ENCODE results near the gene HLA-DRB1. TPM values are rescaled to one million over a fixed set of nuclear protein-coding genes. Genes with fewer than 3 reads are reported as not detected.
A peak's percentile ranks its signal among the peaks of the same experiment; 100 is the strongest.
"Not testable (repeated sequence)": the region's sequence is repeated elsewhere in the genome, so short reads cannot be mapped to it uniquely, and the experiment has no call there.

Gene HLA-DRB1
- total RNA-seq = 100 to 1,000 TPM; 189 to 228 TPM

GRCh38 chr6:32589596-32590449, at the start of gene HLA-DRB1:
TSS of gene HLA-DRB1 (minus strand) at chr6:32589848. CDS start at chr6:32589742, 106 bp downstream.
- Mint-ChIP-seq H3K27me3 (peaks cover 10% of the 10 kb centered on the region), H3K4me1 (peaks cover 43% of the 10 kb centered on the region), H3K27ac (peak within 1 kb of the TSS; percentile 91), H3K4me3 (peak within 1 kb of the TSS; percentile 86), H3K9me3 (ENCODE audit: low read depth) (no peaks in the 10 kb centered on the region), H3K36me3 (peaks cover 22% of the 10 kb centered on the region)
- CTCF ChIA-PET = no interaction called here
- DNase-seq = peak; percentile 45
- peak; percentile 98 for ATAC-seq

GRCh38 chr6:32638532-32639219, 49.0 kb upstream of the HLA-DRB1 start:
- DNase-seq (no peak), ATAC-seq (no peak)
- CTCF ChIA-PET = interaction anchor here (1.6 kb wide), 1 partner anchor 16 kb away, joined by 6 read pairs; no protein-coding TSS in a partner anchor
- Mint-ChIP-seq H3K36me3 (peaks cover 36% of the 10 kb centered on the region), H3K4me1 (peaks cover 66% of the 10 kb centered on the region), H3K27me3 (peaks cover 12% of the 10 kb centered on the region), H3K27ac (peak overlapping the region; percentile 60), H3K4me3 (peak overlapping the region; percentile 70), H3K9me3 (ENCODE audit: low read depth) (no peaks in the 10 kb centered on the region)

- Mint-ChIP-seq H3K4me1 (peaks cover 64% of the 10 kb centered on the region), H3K27ac (peak overlapping the region; percentile 78), H3K9me3 (ENCODE audit: low read depth) (no peaks in the 10 kb centered on the region), H3K4me3 (peak overlapping the region; percentile 80), H3K27me3 (peaks cover 12% of the 10 kb centered on the region), H3K36me3 (peaks cover 31% of the 10 kb centered on the region)
- ATAC-seq (no peak), DNase-seq (no peak)
- CTCF ChIA-PET = interaction anchor here (1.6 kb wide), 1 partner anchor 15 kb away, joined by 6 read pairs; no protein-coding TSS in a partner anchor
These were observed 48.2 kb upstream of the HLA-DRB1 start for GRCh38 chr6:32637883-32638282.

- CTCF ChIA-PET = interaction anchor here (1.6 kb wide), 1 partner anchor 15 kb away, joined by 6 read pairs; no protein-coding TSS in a partner anchor
- Mint-ChIP-seq H3K27me3 (peaks cover 12% of the 10 kb centered on the region), H3K4me3 (peak within 1 kb of the TSS; percentile 80), H3K27ac (peak within 1 kb of the TSS; percentile 81), H3K36me3 (peaks cover 26% of the 10 kb centered on the region), H3K9me3 (ENCODE audit: low read depth) (no peaks in the 10 kb centered on the region), H3K4me1 (peaks cover 59% of the 10 kb centered on the region)
- DNase-seq (peak; percentile 56), ATAC-seq (peak; percentile 91)
These were observed 47.7 kb upstream of the HLA-DRB1 start, which contains the start of gene HLA-DQA1 for GRCh38 chr6:32637219-32637880. TSS of gene HLA-DQA1 (plus strand) at chr6:32637406. CDS start at chr6:32637459, 53 bp downstream.

GRCh38 chr6:32635526-32636123, 46.0 kb upstream of the HLA-DRB1 start:
- peaks cover 12% of the 10 kb centered on the region for H3K27me3 Mint-ChIP-seq
- peaks cover 13% of the 10 kb centered on the region for H3K36me3 Mint-ChIP-seq
- H3K4me3 Mint-ChIP-seq = no peak overlapping the region
- CTCF ChIA-PET = interaction anchor here (1.1 to 1.3 kb wide), 2 partner anchors 19 to 56 kb away, joined by 3 read pairs; no protein-coding TSS in a partner anchor
- no peaks in the 10 kb centered on the region for H3K9me3 Mint-ChIP-seq (ENCODE audit: low read depth)
- peaks cover 42% of the 10 kb centered on the region for H3K4me1 Mint-ChIP-seq
- ATAC-seq = no peak
- no peak overlapping the region for H3K27ac Mint-ChIP-seq
- no peak for DNase-seq

GRCh38 chr6:32629793-32630192, 40.1 kb upstream of the HLA-DRB1 start:
- H3K27ac Mint-ChIP-seq; ATAC-seq; CTCF ChIA-PET; H3K27me3 Mint-ChIP-seq; H3K9me3 Mint-ChIP-seq (ENCODE audit: low read depth); H3K36me3 Mint-ChIP-seq; DNase-seq; H3K4me3 Mint-ChIP-seq: not testable (repeated sequence)
- H3K4me1 Mint-ChIP-seq = peaks cover 26% of the 10 kb centered on the region

- DNase-seq (no peak), ATAC-seq (no peak)
- Mint-ChIP-seq H3K36me3 (peaks cover 5% of the 10 kb centered on the region), H3K27ac (no peak overlapping the region), H3K9me3 (ENCODE audit: low read depth) (no peaks in the 10 kb centered on the region), H3K4me3 (no peak overlapping the region), H3K4me1 (peaks cover 30% of the 10 kb centered on the region), H3K27me3 (no peaks in the 10 kb centered on the region)
- CTCF ChIA-PET = no interaction called here
These were observed 38.2 kb upstream of the HLA-DRB1 start for GRCh38 chr6:32627831-32628230.

- no peaks in the 10 kb centered on the region for H3K27me3 Mint-ChIP-seq
- H3K36me3 Mint-ChIP-seq = peaks cover 6% of the 10 kb centered on the region
- no peak for DNase-seq
- CTCF ChIA-PET = no interaction called here
- H3K4me3 Mint-ChIP-seq = no peak overlapping the region
- no peak overlapping the region for H3K27ac Mint-ChIP-seq
- no peaks in the 10 kb centered on the region for H3K9me3 Mint-ChIP-seq (ENCODE audit: low read depth)
- peaks cover 36% of the 10 kb centered on the region for H3K4me1 Mint-ChIP-seq
- no peak for ATAC-seq
These were observed 37.6 kb upstream of the HLA-DRB1 start for GRCh38 chr6:32627249-32627648.

GRCh38 chr6:32625137-32625536, 35.5 kb upstream of the HLA-DRB1 start:
- H3K27ac Mint-ChIP-seq = peak overlapping the region; percentile 8
- H3K4me1 Mint-ChIP-seq = peaks cover 46% of the 10 kb centered on the region
- H3K9me3 Mint-ChIP-seq (ENCODE audit: low read depth) = no peaks in the 10 kb centered on the region
- H3K4me3 Mint-ChIP-seq = no peak overlapping the region
- H3K27me3 Mint-ChIP-seq = no peaks in the 10 kb centered on the region
- no peak for DNase-seq
- ATAC-seq = no peak
- CTCF ChIA-PET = no interaction called here
- H3K36me3 Mint-ChIP-seq = peaks cover 9% of the 10 kb centered on the region

- Mint-ChIP-seq H3K36me3 (peaks cover 12% of the 10 kb centered on the region), H3K4me1 (peaks cover 46% of the 10 kb centered on the region), H3K27ac (peak overlapping the region; percentile 92), H3K4me3 (no peak overlapping the region), H3K27me3 (no peaks in the 10 kb centered on the region), H3K9me3 (ENCODE audit: low read depth) (no peaks in the 10 kb centered on the region)
- CTCF ChIA-PET = interaction anchor here (2.9 kb wide), 1 partner anchor 11 kb away, joined by 10 read pairs; no protein-coding TSS in a partner anchor
- DNase-seq = no peak
- no peak for ATAC-seq
These were observed 34.9 kb upstream of the HLA-DRB1 start for GRCh38 chr6:32624565-32624964.

GRCh38 chr6:32623693-32624092, 34.0 kb upstream of the HLA-DRB1 start:
- no peaks in the 10 kb centered on the region for H3K27me3 Mint-ChIP-seq
- H3K4me3 Mint-ChIP-seq = peak overlapping the region; percentile 44
- DNase-seq (peak; percentile 42), ATAC-seq (no peak)
- H3K27ac Mint-ChIP-seq = peak overlapping the region; percentile 92
- CTCF ChIA-PET = interaction anchor here (0.6 to 2.9 kb wide), 5 partner anchors 10 to 826 kb away, joined by 3 to 10 read pairs (median 9); no protein-coding TSS in a partner anchor
- H3K4me1 Mint-ChIP-seq = peaks cover 46% of the 10 kb centered on the region
- peaks cover 13% of the 10 kb centered on the region for H3K36me3 Mint-ChIP-seq
- no peaks in the 10 kb centered on the region for H3K9me3 Mint-ChIP-seq (ENCODE audit: low read depth)

- Mint-ChIP-seq H3K4me1 (peaks cover 42% of the 10 kb centered on the region), H3K27me3 (no peaks in the 10 kb centered on the region), H3K4me3 (peak overlapping the region; percentile 36), H3K27ac (peak overlapping the region; percentile 92), H3K9me3 (ENCODE audit: low read depth) (peaks cover 3% of the 10 kb centered on the region), H3K36me3 (peaks cover 14% of the 10 kb centered on the region)
- CTCF ChIA-PET = interaction anchor here (1.0 to 2.9 kb wide), 9 partner anchors 9 to 183 kb away, joined by 3 to 10 read pairs (median 6); partner anchors contain the start of genes HLA-DQA1 and HLA-DRA
- peak; percentile 60 for DNase-seq
- ATAC-seq = peak; percentile 83
These were observed 33.1 kb upstream of the HLA-DRB1 start for GRCh38 chr6:32622545-32623401.
